Activated T-cell treated with anti-CD3 and anti-CD28 coated beads for 4 hours (primary cell): ENCODE results near the gene MANSC4.

Experiments used
- DNase-seq: peaks from one replicate; pipeline ENCODE4 v3.0.0-alpha.2; 2020

Gene MANSC4

GRCh38 chr12:27797301-27798025 lies 17.4 kb upstream of the MANSC4 start:
- no peak for DNase-seq

- no peak for DNase-seq
Measured at GRCh38 chr12:27796128-27796527, 16.1 kb upstream of the MANSC4 start.

DNA sequence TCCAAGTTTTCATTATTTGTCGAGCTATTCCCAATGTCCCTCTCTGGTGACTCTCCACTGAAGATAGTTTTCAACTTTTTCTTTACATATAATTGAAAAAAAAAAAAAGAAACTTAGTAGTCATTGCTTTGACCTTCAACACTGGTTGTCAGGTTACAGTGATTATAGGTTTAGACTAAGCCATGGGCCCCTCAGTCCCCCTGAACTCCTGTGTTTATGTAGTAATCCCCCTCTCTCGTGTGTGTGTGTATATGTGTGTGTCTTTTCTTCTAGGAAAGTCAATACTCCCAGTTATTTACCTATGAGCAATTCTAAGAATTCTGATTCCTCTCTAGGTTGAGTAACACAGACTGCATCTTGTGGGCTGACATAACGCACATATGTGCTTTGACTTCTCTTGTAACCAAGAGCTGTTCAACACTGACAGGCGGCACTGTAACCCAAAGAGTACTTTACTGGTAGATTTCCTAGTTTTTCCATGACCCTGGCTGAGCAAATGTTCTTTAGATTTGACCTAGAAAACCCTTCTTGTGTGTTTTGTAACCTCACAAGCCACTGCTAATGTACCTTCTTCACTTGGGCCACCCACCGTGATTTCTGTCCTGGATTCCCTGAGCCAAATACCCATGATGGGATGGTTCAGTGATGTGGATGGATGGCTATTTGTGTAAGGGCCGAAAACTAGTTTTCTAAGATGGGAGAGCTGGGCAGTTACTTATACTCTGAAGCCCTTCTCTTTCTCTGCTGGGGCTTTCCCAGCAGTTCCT lies 15.0 kb upstream of the MANSC4 start:
- DNase-seq = no peak

DNA sequence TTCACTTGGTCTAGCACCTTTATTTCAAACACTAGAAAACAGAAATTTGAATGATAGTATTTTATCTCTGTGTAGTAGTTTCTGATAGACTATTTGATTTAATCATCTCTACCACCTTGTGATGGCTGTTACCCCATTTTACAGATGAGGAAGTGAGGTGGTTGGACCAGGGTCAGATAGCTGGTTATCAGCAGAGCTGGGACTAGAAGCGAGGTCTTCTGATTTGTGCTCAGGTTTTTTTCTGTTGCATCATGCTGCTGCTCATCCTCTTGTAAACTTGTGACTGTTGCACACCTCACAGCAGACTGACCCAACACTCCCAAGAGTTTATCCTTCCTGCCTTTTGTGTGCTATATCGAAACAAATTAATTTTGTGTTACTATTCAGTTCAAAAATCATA lies 10.1 kb upstream of the MANSC4 start:
- DNase-seq = no peak

DNA sequence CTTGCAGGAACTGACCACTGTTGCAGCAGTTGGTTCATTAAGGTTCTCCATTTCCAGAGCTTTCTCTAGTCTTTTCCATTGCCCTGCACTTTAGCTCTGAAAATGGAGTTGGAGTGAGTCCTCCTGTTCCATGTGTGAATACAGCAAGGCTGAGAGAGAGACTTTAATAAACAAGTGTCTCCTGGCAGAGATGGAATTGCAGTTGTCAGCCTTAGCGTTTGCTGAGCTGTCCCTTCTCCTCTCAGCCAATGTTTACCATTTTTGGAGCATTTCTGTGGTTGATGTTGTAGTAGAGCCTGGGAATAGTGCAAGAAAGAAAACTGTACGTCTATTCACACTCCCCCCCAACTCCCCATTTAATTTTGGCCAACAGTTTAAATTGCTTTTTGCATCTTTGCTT lies 7.5 kb upstream of the MANSC4 start:
- no peak for DNase-seq

- DNase-seq = no peak
Measured at GRCh38 chr12:27785882-27786570, 6.0 kb upstream of the MANSC4 start.

GRCh38 chr12:27782481-27782880 lies 2.4 kb upstream of the MANSC4 start:
- DNase-seq = no peak

- no peak for DNase-seq
Measured at GRCh38 chr12:27781680-27782079, 1.6 kb upstream of the MANSC4 start.

DNA sequence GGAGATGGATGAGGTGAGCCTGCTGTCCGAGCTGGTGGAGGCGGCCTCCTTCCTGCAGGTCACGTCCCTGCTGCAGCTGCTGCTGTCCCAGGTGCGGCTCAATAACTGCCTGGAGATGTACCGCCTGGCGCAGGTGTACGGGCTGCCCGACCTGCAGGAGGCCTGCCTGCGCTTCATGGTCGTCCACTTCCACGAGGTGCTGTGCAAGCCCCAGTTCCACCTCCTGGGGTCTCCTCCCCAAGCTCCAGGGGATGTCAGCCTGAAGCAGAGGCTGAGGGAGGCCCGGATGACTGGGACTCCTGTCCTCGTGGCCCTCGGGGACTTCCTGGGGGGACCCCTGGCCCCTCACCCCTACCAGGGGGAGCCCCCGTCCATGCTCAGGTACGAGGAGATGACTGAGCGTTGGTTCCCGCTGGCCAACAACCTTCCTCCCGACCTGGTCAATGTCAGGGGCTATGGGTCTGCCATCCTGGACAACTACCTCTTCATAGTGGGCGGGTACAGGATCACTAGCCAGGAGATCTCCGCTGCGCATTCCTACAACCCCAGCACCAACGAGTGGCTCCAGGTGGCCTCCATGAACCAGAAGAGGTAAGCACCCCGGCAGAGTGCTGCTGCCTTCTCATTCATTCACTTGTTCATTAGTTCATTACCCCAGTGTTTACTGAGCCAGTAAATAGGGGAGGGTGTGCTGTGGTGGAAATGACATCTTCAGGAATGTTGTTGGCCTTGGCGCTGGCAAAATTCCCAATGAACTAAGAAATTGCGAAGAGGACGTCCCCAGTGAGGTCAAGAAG lies 774 bp upstream of the MANSC4 start:
- peak; percentile 7 for DNase-seq

- peak; percentile 3 for DNase-seq
Measured at GRCh38 chr12:27779416-27779919, 568 bp downstream of the MANSC4 start.

DNA sequence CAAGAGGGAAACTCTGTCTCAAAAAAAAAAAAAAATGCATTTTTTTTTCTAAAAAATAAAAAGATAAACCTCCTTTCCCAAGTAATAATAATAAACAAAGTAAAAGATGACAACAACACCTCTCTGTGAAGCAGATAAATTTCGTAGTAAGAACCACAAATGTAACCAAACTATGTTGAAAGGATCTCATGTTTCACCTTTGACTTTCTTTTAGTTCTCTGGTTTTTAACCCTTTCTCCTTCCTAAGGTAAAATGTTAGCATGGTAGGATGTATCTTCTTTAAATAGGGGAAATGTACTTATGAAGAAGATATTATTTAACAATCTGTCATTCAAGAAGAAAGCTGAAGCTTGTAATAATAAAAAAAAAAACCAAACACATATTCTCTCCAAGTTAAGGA lies 1.8 kb downstream of the MANSC4 start:
- DNase-seq = no peak

GRCh38 chr12:27777141-27777540 lies 2.9 kb downstream of the MANSC4 start:
- DNase-seq = no peak

DNA sequence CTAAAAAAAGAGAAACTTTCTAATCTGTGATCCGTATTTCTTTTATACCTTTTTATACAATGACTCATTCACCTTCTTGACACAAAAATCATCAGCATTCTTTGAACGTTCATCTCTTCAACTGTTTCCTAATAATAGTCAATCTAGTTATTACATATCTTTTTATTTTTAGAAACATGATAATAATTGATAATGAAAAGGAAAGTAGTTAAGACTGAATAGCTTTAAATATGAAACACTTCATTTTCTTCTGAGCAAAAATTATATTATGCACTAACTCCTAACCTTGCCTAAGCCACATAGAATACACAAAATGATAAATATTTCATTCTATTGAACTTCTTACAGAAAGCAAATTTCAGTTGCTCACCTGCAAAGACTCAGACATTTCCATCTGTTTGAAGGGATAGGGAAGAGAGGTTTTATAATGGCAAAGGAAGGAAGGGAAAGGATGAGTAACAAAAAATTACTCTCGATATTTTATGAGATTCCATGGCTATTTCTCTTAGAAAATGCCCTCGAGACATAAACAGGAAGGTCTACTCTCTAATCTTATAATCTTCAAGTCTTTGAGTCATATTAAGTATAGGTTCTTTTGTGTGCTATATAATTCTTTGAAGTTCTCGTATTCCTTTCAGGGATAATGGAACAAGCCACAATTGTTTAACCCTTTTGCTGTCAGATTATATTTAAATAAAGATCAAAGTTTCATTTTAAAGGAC lies 7.5 kb downstream of the MANSC4 start:
- DNase-seq = no peak

- DNase-seq = no peak
Measured at GRCh38 chr12:27771481-27772327, 8.3 kb downstream of the MANSC4 start.

DNA sequence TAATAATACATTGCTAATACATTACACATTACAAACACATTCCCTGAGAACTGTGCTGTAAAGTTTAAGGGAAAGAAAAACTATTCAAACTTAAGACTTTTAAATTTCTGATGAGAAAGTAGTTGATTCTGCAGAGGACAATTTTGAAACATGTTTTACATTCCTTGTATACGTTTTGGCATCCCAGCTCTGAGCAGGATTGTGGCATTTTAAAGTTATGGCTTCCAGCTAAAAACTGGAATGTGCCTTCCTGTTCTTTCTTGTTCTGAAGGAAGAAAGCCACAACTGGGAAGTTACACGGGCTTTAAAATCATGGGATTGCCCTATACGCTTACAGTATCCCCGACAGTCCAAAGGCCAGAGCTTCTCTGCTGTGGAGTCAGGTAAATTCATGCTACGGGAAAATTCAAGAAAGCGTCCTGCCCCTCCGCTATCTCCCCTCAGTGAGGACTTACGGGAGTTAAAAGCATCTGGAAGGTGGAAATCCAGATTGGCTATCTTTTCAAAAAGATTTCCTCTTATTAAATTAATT lies 10.8 kb downstream of the MANSC4 start:
- DNase-seq = no peak

GRCh38 chr12:27766587-27766986 lies 13.4 kb downstream of the MANSC4 start:
- no peak for DNase-seq

- no peak for DNase-seq
Measured at GRCh38 chr12:27762757-27763156, 17.3 kb downstream of the MANSC4 start.

GRCh38 chr12:27756670-27757195 lies 23.3 kb downstream of the MANSC4 start:
- DNase-seq = no peak

GRCh38 chr12:27754795-27755194 lies 25.2 kb downstream of the MANSC4 start:
- no peak for DNase-seq

DNA sequence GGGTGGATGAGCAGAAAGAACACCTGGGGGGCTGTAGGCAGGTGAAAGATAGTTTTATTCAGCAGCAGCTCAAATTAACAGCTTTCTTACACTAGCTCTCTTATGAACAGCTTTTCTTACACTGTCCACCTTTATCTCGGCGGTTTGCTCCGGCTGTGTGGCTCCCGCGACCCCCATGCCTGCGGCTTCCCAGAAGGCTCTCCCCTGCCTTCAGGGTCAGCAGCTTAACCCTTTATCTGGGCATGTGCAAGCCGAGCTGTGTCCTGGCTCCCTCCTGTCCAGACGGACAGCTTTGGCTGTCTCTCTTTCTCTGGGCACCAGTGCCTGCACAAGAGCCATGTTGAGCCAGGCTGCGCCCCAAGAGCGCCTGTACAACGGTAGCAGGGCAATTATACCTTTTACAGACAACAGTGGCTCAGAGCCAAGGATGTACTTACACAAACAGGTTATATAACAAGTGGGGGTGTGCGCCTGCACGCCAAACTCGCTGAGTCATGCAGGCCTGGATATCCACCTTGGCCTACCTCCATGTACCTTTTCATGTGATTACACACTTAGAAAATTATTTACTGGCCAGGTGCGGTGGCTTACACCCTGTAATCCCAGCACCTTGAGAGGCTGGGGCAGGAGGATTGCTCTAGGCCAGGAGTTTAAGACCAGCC lies 28.5 kb downstream of the MANSC4 start:
- DNase-seq = no peak
